Natural killer cell (primary cell): ENCODE measurements around the gene MTLN. TPM values are rescaled to one million over a fixed set of nuclear protein-coding genes. Genes with fewer than 3 reads are reported as not detected.
"Not testable (repeated sequence)": the region's sequence is repeated elsewhere in the genome, so short reads cannot be mapped to it uniquely, and the experiment has no call there.

Experiments used
- ATAC-seq, 3 donors: fragments of 150-1000 bp in 2 of 3; fragments of 200-7000 bp in 1 of 3; cut with Tn5 transposase; 1 replicate in 1 of 3; 2 replicates in 2 of 3; pipeline ENCODE4 v1.10.0; 2021; ENCODE audit warnings: mild to moderate bottlenecking in 2 of 3, moderate library complexity in 2 of 3
- DNase-seq, 2 donors: peaks; one replicate each; pipeline versions ENCODE4 v3.0.0 to v3.0.0-alpha.2; 2013 to 2021; ENCODE audit warnings: mixed read lengths in 1 of 2
- H3K27ac ChIP-seq: one replicate; pipeline ENCODE4 v1.5.1; 2013; ENCODE audit warnings: mild to moderate bottlenecking, low read length
- H3K27me3 ChIP-seq: one replicate; pipeline ENCODE4 v1.6.1; 2013; ENCODE audit warnings: low read length; ENCODE audit not compliant: control insufficient read depth, insufficient read depth
- H3K36me3 ChIP-seq: one replicate; pipeline ENCODE4 v1.6.1; 2013; ENCODE audit warnings: low read length; ENCODE audit not compliant: control insufficient read depth, insufficient read depth
- H3K4me1 ChIP-seq: one replicate; pipeline ENCODE4 v1.6.1; 2013; ENCODE audit warnings: low read length; ENCODE audit not compliant: control insufficient read depth, insufficient read depth
- H3K4me3 ChIP-seq: one replicate; pipeline ENCODE4 v1.5.1; 2013; ENCODE audit warnings: low read length
- H3K9me3 ChIP-seq: one replicate; pipeline ENCODE4 v1.6.1; 2013; ENCODE audit warnings: low read length; ENCODE audit not compliant: control insufficient read depth, insufficient read depth
- H3K27ac Mint-ChIP-seq, 2 donors: one replicate each; pipeline ENCODE4 v1.8.0; 2022; ENCODE audit warnings: mild to moderate bottlenecking in 2 of 2, mixed read lengths in 2 of 2, moderate library complexity in 1 of 2
- H3K27me3 Mint-ChIP-seq, 2 donors: one replicate each; pipeline ENCODE4 v1.8.0; 2022; ENCODE audit warnings: low read depth in 2 of 2, mixed read lengths in 2 of 2
- H3K36me3 Mint-ChIP-seq: one replicate; pipeline ENCODE4 v1.8.0; 2022; ENCODE audit warnings: mixed read lengths
- H3K4me1 Mint-ChIP-seq, 2 donors: one replicate each; pipeline ENCODE4 v1.8.0; 2022; ENCODE audit warnings: mixed read lengths in 2 of 2
- H3K4me3 Mint-ChIP-seq: one replicate; pipeline ENCODE4 v1.8.0; 2022; ENCODE audit warnings: mild to moderate bottlenecking, moderate library complexity, mixed read lengths
- H3K9me3 Mint-ChIP-seq, 2 donors: one replicate each; pipeline ENCODE4 v1.8.0; 2022; ENCODE audit warnings: mixed read lengths in 2 of 2
- WGBS: methylation state at CpG from one replicate; pipeline ENCODE4 v1.1.7; 2013; ENCODE audit warnings: missing lambda C conversion rate; ENCODE audit not compliant: insufficient coverage; 5-methylcytosine and 5-hydroxymethylcytosine counted together
- intact Hi-C: fragments of 100-400 bp; cut with micrococcal nuclease; formaldehyde crosslinking; loops from one replicate; pipeline ENCODE4 v1.14.2; 2022
- total RNA-seq, 4 donors: library from RNA; stranded (reverse); fragments of 120-200 nt in 1 of 4; gene quantifications; one replicate each; pipeline versions ENCODE4 v1.2.3 to v1.2.4, GENCODE V29; 2013 to 2022
- TF ChIP-seq, protein P1 (sequence below): fragments of 200-600 bp; IDR thresholded peaks from one replicate; pipeline ENCODE4 v1.8.0; 2022; ENCODE audit warnings: antibody characterized with exemption

MTLN gene, protein sequence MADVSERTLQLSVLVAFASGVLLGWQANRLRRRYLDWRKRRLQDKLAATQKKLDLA
- 10 to 100 TPM in 2 of 3 donors, 1 to 10 TPM in 1; 6.8 to 14.0 (median 13.1) TPM for total RNA-seq
- total RNA-seq (2013): 20.1 TPM

DNA sequence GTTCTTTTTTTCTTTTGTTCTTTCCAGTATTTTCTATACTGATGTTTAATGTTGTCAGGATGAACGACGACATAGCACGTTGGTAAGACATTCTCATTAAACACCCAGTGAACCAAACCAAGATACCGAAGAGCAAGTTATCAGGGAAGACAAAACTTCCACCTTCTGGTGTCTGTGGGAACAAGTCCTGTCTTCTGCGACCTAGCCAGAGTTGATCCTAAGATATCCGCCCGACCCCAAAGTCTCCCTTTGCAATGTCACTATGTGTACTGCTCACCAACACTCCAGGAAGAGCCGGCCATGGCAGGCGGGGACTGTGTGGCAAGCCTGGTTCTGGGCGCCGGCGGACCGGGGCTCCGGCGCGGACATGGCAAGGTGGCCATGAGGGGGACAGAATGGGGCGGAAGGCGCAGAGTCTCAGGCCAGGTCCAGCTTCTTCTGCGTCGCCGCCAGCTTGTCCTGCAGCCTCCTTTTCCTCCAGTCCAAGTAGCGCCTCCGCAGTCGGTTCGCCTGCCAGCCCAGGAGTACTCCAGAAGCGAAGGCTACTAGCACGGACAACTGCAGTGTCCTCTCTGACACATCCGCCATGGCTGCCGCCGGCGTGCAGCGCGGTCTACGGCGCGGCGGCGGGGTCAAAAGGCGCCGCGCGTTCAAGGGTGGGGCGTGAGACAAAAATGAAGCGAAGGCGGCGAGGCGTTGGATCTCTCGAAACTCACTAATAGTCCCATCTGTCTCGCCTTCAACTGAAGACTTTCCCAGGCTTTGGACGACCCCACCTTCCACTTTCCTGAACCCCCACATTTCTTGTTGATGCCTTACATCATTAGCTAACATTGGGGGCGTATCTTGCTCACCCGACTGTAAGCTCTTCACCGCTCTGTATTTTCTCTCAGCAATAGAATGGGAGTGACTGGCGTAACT, at the start of gene MTLN:
MTLN (minus strand) TSS at position 610 of the 921 bp plus-strand sequence; CDS start at position 588, 22 bp downstream.
- TF ChIP-seq, protein P1, sequence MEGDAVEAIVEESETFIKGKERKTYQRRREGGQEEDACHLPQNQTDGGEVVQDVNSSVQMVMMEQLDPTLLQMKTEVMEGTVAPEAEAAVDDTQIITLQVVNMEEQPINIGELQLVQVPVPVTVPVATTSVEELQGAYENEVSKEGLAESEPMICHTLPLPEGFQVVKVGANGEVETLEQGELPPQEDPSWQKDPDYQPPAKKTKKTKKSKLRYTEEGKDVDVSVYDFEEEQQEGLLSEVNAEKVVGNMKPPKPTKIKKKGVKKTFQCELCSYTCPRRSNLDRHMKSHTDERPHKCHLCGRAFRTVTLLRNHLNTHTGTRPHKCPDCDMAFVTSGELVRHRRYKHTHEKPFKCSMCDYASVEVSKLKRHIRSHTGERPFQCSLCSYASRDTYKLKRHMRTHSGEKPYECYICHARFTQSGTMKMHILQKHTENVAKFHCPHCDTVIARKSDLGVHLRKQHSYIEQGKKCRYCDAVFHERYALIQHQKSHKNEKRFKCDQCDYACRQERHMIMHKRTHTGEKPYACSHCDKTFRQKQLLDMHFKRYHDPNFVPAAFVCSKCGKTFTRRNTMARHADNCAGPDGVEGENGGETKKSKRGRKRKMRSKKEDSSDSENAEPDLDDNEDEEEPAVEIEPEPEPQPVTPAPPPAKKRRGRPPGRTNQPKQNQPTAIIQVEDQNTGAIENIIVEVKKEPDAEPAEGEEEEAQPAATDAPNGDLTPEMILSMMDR: no peak
- intact Hi-C loops: loop anchor here (1.0 kb wide), 1 partner anchor 8 kb away; no protein-coding TSS in a partner anchor
- H3K36me3 Mint-ChIP-seq: no peaks in the 10 kb centered on the region
- H3K4me3 ChIP-seq: peak within 1 kb of the TSS; percentile 61
- peaks cover 3% of the 10 kb centered on the region for H3K36me3 ChIP-seq
- peak within 1 kb of the TSS; percentile 95 for H3K4me3 Mint-ChIP-seq
- WGBS: 8% methylated on average over 53 of the region's 54 CpGs
- peak within 1 kb of the TSS; percentile 84 to 91 for H3K27ac Mint-ChIP-seq
- H3K9me3 Mint-ChIP-seq: no peaks in the 10 kb centered on the region
- peak; percentile 77 to 85 for DNase-seq
- H3K27ac ChIP-seq: peak within 1 kb of the TSS; percentile 54
- H3K27me3 ChIP-seq: peaks cover 4% of the 10 kb centered on the region
- H3K4me1 ChIP-seq: peaks cover 5% of the 10 kb centered on the region
- H3K4me1 Mint-ChIP-seq: peaks cover 15 to 21% of the 10 kb centered on the region in 2 donors
- ATAC-seq: peak; percentile 87 to 97 (median 97)
- peaks cover 21 to 33% of the 10 kb centered on the region in 2 donors for H3K27me3 Mint-ChIP-seq
- peaks cover 3% of the 10 kb centered on the region for H3K9me3 ChIP-seq

DNA sequence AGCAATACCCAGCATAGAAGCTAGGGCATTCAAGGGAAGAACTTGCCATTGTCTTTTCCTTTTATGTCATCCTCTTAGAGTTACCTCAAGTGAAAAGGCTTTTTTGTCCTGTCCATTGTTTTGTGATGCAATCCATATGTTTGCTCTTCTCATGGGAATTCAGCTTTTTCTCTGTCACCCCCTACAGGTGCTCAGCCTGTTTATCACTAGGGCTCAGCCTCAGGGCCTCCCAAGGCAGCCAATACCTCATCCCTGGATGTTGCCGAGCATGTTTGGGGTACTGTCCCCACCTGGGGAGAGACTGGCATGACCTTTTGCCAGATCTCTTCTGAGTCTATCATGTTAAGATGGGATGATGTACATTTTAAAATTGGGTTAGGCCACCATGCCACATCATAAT, 49.6 kb upstream of the MTLN start:
- H3K36me3 Mint-ChIP-seq, H3K27me3 ChIP-seq, H3K9me3 Mint-ChIP-seq, H3K27ac Mint-ChIP-seq, H3K27me3 Mint-ChIP-seq, intact Hi-C loops, H3K4me1 ChIP-seq, ATAC-seq, H3K4me1 Mint-ChIP-seq, H3K9me3 ChIP-seq, H3K4me3 ChIP-seq, DNase-seq, H3K36me3 ChIP-seq, H3K27ac ChIP-seq, H3K4me3 Mint-ChIP-seq: not testable (repeated sequence)
- WGBS: no CpG with 5 or more reads among the region's 1 CpG

DNA sequence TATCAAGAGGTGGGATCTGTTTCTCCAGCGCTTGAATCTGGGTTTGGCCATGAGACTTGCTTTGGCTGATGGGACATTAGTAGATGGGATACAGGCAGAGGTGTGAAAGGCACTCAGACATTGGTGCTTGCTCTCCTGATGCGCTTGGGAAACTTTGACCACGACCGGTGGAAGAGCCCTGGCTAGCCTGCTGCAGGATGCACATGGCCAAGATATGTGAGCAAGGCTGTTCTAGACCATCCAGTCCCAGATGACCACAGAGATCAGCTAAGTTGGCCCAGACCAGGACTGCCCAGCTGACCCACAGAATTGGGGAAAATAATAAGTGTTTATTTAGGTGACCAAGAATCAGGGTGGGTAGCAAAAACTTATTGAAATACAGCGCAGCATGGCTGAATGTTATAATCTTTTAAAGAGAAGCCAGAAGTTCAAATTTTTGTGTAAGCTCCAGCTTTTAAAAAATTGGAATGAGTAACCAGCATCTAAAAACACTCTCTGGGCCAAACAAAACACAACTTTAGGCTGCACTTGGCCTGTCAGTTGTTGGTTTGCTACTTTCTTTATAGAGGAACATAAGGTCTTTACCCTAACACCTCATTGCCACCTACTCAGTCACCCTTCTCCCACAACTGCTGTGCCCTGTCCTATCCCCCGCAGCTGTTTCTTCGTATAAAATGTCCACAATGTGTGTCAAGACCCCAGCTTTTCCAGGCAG, 35.9 kb upstream of the MTLN start:
- H3K27me3 Mint-ChIP-seq, H3K36me3 Mint-ChIP-seq, H3K27me3 ChIP-seq, H3K27ac ChIP-seq, H3K4me1 Mint-ChIP-seq, ATAC-seq, H3K36me3 ChIP-seq, intact Hi-C loops, H3K27ac Mint-ChIP-seq, H3K9me3 Mint-ChIP-seq, H3K4me1 ChIP-seq, H3K4me3 Mint-ChIP-seq, H3K9me3 ChIP-seq, DNase-seq, H3K4me3 ChIP-seq: not testable (repeated sequence)
- WGBS: 97% methylated on average over 4 of the region's 7 CpGs

DNA sequence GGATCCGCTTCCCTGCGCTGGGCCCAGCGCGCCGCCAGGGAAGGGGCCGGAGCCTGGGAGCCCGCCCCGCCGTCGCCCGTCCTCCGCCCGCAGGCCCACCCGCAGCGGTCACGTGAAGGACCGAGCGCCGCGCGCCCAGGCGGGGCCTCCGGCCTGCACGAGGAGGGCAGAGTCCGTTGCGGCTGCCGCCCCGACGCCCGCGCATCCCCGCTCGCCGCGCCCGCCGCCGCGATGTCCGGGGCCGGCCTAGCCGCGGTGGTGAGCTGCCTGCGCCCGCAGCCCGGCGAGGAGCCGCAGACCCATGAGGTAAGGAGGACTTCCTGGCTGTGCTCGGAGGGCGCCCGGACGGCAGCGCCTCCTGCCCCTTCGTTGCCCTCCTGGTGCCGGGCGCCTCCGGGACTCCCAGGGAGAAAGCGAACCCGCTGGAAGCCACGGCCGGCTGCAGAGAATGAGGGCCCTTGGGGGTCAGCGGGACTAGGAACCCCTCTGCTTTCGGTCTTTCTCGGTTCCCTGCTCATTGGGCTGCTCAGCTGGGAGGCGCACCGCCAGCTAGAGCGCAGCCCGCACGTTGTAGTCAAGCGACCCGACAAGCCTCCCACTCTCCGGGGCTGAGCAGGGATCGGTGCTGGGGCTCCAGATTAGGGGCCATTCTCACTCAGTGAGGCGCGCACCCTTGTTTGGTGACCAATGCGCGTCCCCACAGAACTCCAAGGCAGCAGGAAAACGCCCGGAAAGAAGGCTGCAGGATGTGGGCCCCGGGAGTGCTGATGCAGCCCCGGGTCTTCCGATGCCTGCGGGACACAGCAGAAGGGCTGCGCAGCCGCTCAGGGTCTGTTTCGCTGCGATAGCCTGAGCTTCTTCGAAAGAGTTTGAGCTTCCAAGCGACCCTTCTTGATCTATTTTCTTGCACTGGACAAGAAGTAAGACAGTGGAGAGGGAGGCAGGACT, 33.4 kb upstream of the MTLN start:
- H3K9me3 ChIP-seq, H3K9me3 Mint-ChIP-seq, H3K4me1 Mint-ChIP-seq, H3K4me1 ChIP-seq, DNase-seq, H3K36me3 ChIP-seq, H3K27me3 ChIP-seq, intact Hi-C loops, H3K27ac ChIP-seq, H3K4me3 ChIP-seq, H3K36me3 Mint-ChIP-seq, H3K4me3 Mint-ChIP-seq, H3K27ac Mint-ChIP-seq, H3K27me3 Mint-ChIP-seq: not testable (repeated sequence)
- no CpG with 5 or more reads among the region's 89 CpGs for WGBS
- peak in 1 of 3 donors; percentile 70 for ATAC-seq

DNA sequence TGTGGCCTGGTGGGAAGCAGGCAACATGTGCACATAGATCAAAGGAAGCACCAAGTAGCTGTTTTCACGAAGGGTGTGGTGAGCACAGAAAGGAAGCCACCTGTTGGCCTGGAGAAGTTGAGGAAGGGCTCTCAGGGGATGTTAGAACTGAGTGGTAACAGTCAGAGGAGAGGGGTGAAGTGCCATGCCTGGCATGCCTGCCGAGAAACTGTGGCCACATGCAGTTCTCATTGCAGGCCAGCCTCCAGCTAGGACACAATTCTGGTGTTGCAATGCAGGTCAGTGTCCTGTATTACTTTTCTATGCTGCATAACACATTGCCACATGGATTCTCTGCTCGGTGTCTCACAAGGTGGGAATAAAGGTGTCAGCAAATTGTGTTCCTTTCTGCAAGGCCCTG, 30.9 kb upstream of the MTLN start:
- intact Hi-C loops: not testable (repeated sequence)

DNA sequence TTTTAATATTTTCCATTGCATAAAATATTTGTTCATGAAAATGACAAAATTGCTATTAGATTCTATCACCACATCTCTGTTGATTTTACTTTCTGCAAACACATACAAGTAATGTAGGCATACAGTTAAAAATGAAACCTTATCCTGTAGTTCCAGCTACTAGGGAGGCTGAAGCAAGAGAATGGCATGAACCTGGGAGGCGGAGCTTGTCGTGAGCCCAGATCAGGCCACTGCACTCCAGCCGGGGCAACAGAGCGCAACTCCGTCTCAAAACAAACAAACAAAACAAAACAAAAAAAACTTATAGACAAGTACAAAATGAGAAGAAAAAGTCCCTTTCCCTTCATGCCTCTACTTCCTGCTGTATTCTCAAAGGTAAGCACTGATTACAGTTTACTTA, 22.2 kb upstream of the MTLN start:
- intact Hi-C loops, H3K4me3 ChIP-seq, H3K4me3 Mint-ChIP-seq, H3K27me3 Mint-ChIP-seq, H3K27ac Mint-ChIP-seq, DNase-seq, H3K36me3 Mint-ChIP-seq, H3K27ac ChIP-seq, H3K9me3 ChIP-seq, H3K27me3 ChIP-seq, ATAC-seq, H3K36me3 ChIP-seq, H3K4me1 Mint-ChIP-seq, H3K9me3 Mint-ChIP-seq, H3K4me1 ChIP-seq: not testable (repeated sequence)
- no CpG with 5 or more reads among the region's 5 CpGs for WGBS

More for the DNA sequence above, 30.9 kb upstream of the MTLN start:
- not testable (repeated sequence) for H3K27ac ChIP-seq, DNase-seq, H3K4me3 Mint-ChIP-seq, H3K4me1 Mint-ChIP-seq, H3K9me3 ChIP-seq, H3K27ac Mint-ChIP-seq, H3K36me3 Mint-ChIP-seq, H3K36me3 ChIP-seq, H3K4me1 ChIP-seq, H3K27me3 ChIP-seq, ATAC-seq, H3K9me3 Mint-ChIP-seq, H3K4me3 ChIP-seq, H3K27me3 Mint-ChIP-seq
- no CpG with 5 or more reads among the region's 3 CpGs for WGBS
